ENCODE measurements around the gene CROCC2.

The CROCC2 gene

DNA sequence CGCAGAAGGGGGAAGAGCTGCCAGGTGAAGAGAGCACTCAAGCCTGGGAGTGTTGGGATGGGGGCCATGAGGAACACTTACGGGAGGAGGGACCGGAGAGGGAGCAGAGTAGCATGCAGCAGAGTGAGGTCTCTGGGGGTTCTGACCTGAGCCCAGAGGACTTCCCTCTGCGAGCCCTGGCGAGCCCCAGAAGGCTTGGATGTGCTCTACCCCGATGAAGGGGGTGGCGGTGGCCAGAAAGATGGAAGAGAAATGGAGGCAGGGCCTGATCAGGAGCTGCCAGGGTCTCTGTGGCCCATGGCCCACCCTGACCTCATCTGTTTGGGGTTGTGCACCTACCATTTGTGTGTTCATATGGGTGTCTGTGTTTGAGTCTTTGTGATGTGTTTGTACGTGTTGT lies 42.0 kb downstream of the CROCC2 start:
- no peak for DNase-seq (ENCODE audit: low spot score)
- in situ Hi-C loops (cut with MboI; ENCODE audit: low sequenced_read_pairs, unreplicated experiment) = no loop called here
- TF ChIP-seq CTCF (IDR thresholded peaks at IDR 0.05; ENCODE audit: borderline replicate concordance, control extremely low read depth, extremely low read depth, insufficient read depth, missing control alignments) = no peak

DNA sequence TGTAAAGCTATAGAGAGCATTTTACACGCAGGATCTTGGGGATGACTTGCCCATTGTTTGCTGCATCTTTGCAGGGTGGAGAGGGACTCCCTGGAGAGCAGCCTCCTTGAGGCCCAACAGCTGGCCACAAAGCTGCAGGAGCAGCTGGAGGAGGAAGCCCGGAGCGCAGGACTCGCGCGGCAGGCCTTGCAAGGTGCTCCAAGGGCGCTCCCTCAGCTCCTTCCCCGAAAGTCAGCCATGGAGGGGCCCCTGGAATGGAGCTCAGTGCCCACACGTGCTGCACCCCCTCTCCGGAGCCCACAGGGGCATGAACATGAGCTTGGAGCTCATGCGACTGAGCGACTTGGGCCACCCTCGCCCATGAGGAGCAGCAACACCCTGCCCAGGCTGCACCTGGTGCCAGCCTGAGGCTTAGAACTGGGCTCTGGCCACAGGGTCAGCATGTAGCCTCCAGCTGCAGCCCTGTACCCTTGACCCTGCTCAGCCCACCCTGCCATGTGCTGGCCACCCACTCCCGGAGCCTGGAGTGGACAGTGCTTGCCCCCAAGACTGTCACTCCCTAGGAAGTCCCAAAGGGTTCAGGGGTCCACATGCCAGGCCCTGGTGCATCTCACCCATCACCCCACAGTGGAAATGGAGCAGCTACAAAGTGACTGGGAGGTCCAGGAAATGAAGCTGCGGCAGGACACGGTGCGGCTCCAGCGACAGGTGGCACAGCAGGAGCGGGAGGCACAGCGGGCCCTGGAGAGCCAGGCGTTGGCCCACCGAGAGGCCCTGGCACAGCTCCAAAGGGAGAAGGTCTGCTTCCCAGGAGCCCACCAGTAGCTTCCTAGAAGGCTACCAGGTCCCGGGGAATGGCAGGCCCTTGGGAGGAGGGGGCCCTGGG lies 43.0 kb downstream of the CROCC2 start:
- no peak for DNase-seq (ENCODE audit: low spot score)
- TF ChIP-seq CTCF (IDR thresholded peaks at IDR 0.05; ENCODE audit: borderline replicate concordance, control extremely low read depth, extremely low read depth, insufficient read depth, missing control alignments) = no peak
- in situ Hi-C loops (cut with MboI; ENCODE audit: low sequenced_read_pairs, unreplicated experiment) = no loop called here

DNA sequence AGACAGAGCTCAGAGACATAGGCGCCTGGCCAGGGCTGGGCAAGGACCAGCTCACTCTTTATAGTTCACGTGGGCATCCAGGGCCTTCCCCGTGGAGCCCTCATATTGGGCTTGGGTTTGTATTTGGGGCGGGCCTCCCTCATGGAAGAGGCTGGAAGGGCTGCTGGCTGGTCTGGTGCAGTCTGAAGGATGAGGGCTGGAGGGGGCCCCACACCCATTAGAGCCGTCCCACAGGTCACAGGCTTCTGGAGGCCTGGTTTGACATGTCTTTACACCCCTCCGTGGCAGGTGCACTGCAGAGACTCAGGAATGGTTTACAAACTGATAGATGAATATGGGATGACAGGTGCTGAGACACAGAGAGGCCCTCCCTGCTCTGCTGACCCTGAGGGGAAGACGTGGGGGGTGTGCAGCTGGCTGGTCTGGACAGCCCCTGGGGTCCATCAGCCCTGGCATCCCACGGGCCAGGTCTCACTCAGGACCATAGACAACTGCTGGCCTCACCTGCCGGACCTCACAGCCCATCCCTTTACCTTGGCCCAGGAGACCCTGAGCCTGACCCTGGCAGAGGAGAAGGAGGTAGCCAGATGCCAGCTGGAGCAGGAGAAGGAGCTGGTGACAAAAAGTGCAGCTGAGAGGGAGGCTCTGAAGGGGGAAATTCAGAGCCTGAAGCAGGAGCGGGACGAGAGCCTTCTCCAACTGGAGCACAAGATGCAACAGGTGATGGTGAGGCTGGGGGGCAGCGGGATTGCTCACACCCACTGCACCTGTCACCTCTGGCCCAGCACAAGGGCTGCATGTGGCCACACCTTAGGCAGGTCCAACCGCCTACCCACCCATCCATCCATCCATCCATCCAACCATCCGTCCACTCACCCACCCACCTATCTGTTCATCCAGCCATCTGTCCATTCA lies 43.9 kb downstream of the CROCC2 start:
- in situ Hi-C loops (cut with MboI; ENCODE audit: low sequenced_read_pairs, unreplicated experiment) = no loop called here
- no peak for TF ChIP-seq CTCF (IDR thresholded peaks at IDR 0.05; ENCODE audit: borderline replicate concordance, control extremely low read depth, extremely low read depth, insufficient read depth, missing control alignments)
- no peak for DNase-seq (ENCODE audit: low spot score)

DNA sequence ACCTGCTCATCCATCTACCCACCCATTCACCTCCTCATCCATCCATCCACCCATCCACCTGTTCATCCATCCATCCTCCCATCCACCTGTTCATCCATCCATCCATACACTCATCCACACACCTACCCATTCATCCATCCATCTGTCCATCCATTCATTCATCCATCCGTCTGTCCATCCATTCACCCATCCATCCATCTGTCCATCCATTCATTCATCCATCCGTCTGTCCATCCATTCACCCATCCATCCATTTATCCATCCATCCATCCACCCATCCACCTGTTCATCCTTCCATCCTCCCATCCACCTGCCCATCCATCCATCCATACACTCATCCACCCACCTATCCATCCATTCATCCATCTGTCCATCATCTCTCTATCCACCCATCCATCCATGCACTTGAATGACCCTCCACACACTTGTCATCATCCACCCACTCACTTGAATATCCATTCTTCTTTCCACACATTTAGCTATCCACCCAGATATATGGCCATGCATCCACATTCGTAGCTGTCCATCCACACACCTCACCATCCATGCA lies 45.0 kb downstream of the CROCC2 start:
- in situ Hi-C loops (cut with MboI; ENCODE audit: low sequenced_read_pairs, unreplicated experiment) = no loop called here
- no peak for DNase-seq (ENCODE audit: low spot score)
- TF ChIP-seq CTCF (IDR thresholded peaks at IDR 0.05; ENCODE audit: borderline replicate concordance, control extremely low read depth, extremely low read depth, insufficient read depth, missing control alignments) = no peak

GRCh38 chr2:240952496-240953246 lies 46.5 kb downstream of the CROCC2 start:
- in situ Hi-C loops (cut with MboI; ENCODE audit: low sequenced_read_pairs, unreplicated experiment) = no loop called here
- no peak for DNase-seq (ENCODE audit: low spot score)
- TF ChIP-seq CTCF (IDR thresholded peaks at IDR 0.05; ENCODE audit: borderline replicate concordance, control extremely low read depth, extremely low read depth, insufficient read depth, missing control alignments) = no peak
